ENCODE results near the gene RAPGEF3. TPM values are rescaled to one million over a fixed set of nuclear protein-coding genes. Genes with fewer than 3 reads are reported as not detected.

The RAPGEF3 gene
- total RNA-seq, 2 experiments from 2014 or later: 0.24 TPM; not detected in 1

- Mint-ChIP-seq H3K27me3 (ENCODE audit: low read depth) (no peaks in the 10 kb centered on the region), H3K36me3 (ENCODE audit: low read depth) (peaks cover 18% of the 10 kb centered on the region), H3K4me1 (ENCODE audit: low read depth) (peaks cover 55% of the 10 kb centered on the region), H3K27ac (peak overlapping the region; percentile 76), H3K4me3 (peak overlapping the region; percentile 92), H3K9me3 (ENCODE audit: insufficient read depth) (no peaks in the 10 kb centered on the region)
- DNase-seq (no peak), ATAC-seq (no peak)
- POLR2A ChIA-PET: interaction anchor here (0.6 to 3.1 kb wide), 4 partner anchors 17 to 489 kb away, joined by 3 to 10 read pairs (median 6); no protein-coding TSS in a partner anchor
- CTCF ChIA-PET: interaction anchor here (1.3 to 15.8 kb wide), 3 partner anchors 8 to 54 kb away, joined by 4 to 297 read pairs (median 8); no protein-coding TSS in a partner anchor
Observed at GRCh38 chr12:47705229-47705565, 53.5 kb downstream of the RAPGEF3 start.

- Mint-ChIP-seq H3K4me1 (ENCODE audit: low read depth) (peaks cover 51% of the 10 kb centered on the region), H3K4me3 (peak overlapping the region; percentile 92), H3K27ac (peak overlapping the region; percentile 76), H3K36me3 (ENCODE audit: low read depth) (peaks cover 22% of the 10 kb centered on the region), H3K27me3 (ENCODE audit: low read depth) (no peaks in the 10 kb centered on the region), H3K9me3 (ENCODE audit: insufficient read depth) (no peaks in the 10 kb centered on the region)
- ATAC-seq (no peak), DNase-seq (no peak)
- CTCF ChIA-PET: interaction anchor here (1.3 to 15.8 kb wide), 3 partner anchors 8 to 53 kb away, joined by 4 to 297 read pairs (median 8); no protein-coding TSS in a partner anchor
- POLR2A ChIA-PET: interaction anchor here (0.6 to 3.1 kb wide), 3 partner anchors 127 to 489 kb away, joined by 3 to 10 read pairs (median 7); no protein-coding TSS in a partner anchor
Observed at GRCh38 chr12:47704719-47705118, 54.0 kb downstream of the RAPGEF3 start.

GRCh38 chr12:47700263-47700662 is 58.4 kb downstream of the RAPGEF3 start:
- ChIA-PET POLR2A (no interaction called here), CTCF (no interaction called here)
- Mint-ChIP-seq H3K4me3 (no peak overlapping the region), H3K9me3 (ENCODE audit: insufficient read depth) (no peaks in the 10 kb centered on the region), H3K27me3 (ENCODE audit: low read depth) (no peaks in the 10 kb centered on the region), H3K27ac (no peak overlapping the region), H3K36me3 (ENCODE audit: low read depth) (peaks cover 47% of the 10 kb centered on the region), H3K4me1 (ENCODE audit: low read depth) (peaks cover 21% of the 10 kb centered on the region)
- ATAC-seq (no peak), DNase-seq (no peak)

GRCh38 chr12:47698631-47699030 is 60.0 kb downstream of the RAPGEF3 start:
- peaks cover 10% of the 10 kb centered on the region for H3K4me1 Mint-ChIP-seq (ENCODE audit: low read depth)
- DNase-seq (no peak), ATAC-seq (no peak)
- H3K27ac Mint-ChIP-seq: no peak overlapping the region
- ChIA-PET CTCF (interaction anchor here (0.8 to 2.1 kb wide), 6 partner anchors 14 to 69 kb away, joined by 3 to 6 read pairs (median 4); no protein-coding TSS in a partner anchor), POLR2A (no interaction called here)
- no peak overlapping the region for H3K4me3 Mint-ChIP-seq
- H3K27me3 Mint-ChIP-seq (ENCODE audit: low read depth): no peaks in the 10 kb centered on the region
- H3K36me3 Mint-ChIP-seq (ENCODE audit: low read depth): peaks cover 48% of the 10 kb centered on the region
- H3K9me3 Mint-ChIP-seq (ENCODE audit: insufficient read depth): no peaks in the 10 kb centered on the region

GRCh38 chr12:47698055-47698454 is 60.6 kb downstream of the RAPGEF3 start:
- Mint-ChIP-seq H3K27me3 (ENCODE audit: low read depth) (no peaks in the 10 kb centered on the region), H3K9me3 (ENCODE audit: insufficient read depth) (no peaks in the 10 kb centered on the region), H3K4me1 (ENCODE audit: low read depth) (peaks cover 4% of the 10 kb centered on the region), H3K4me3 (no peak overlapping the region), H3K36me3 (ENCODE audit: low read depth) (peaks cover 50% of the 10 kb centered on the region), H3K27ac (no peak overlapping the region)
- ATAC-seq (no peak), DNase-seq (no peak)
- ChIA-PET CTCF (interaction anchor here (0.8 to 2.9 kb wide), 8 partner anchors 8 to 666 kb away, joined by 3 to 8 read pairs (median 6); partner anchors contain the start of gene RPAP3), POLR2A (no interaction called here)

- H3K4me1 Mint-ChIP-seq (ENCODE audit: low read depth): no peaks in the 10 kb centered on the region
- H3K36me3 Mint-ChIP-seq (ENCODE audit: low read depth): peaks cover 40% of the 10 kb centered on the region
- no peaks in the 10 kb centered on the region for H3K27me3 Mint-ChIP-seq (ENCODE audit: low read depth)
- POLR2A ChIA-PET: no interaction called here
- H3K9me3 Mint-ChIP-seq (ENCODE audit: insufficient read depth): no peaks in the 10 kb centered on the region
- no peak for DNase-seq
- H3K4me3 Mint-ChIP-seq: no peak overlapping the region
- H3K27ac Mint-ChIP-seq: no peak overlapping the region
- CTCF ChIA-PET: interaction anchor here (1.0 kb wide), 1 partner anchor 22 kb away, joined by 3 read pairs; no protein-coding TSS in a partner anchor
- no peak for ATAC-seq
Observed at GRCh38 chr12:47689215-47689614, 69.5 kb downstream of the RAPGEF3 start.

GRCh38 chr12:47687636-47688035 is 71.0 kb downstream of the RAPGEF3 start:
- DNase-seq: no peak
- Mint-ChIP-seq H3K4me3 (no peak overlapping the region), H3K9me3 (ENCODE audit: insufficient read depth) (no peaks in the 10 kb centered on the region), H3K27ac (no peak overlapping the region), H3K27me3 (ENCODE audit: low read depth) (no peaks in the 10 kb centered on the region), H3K4me1 (ENCODE audit: low read depth) (no peaks in the 10 kb centered on the region), H3K36me3 (ENCODE audit: low read depth) (peaks cover 30% of the 10 kb centered on the region)
- ATAC-seq: no peak
- ChIA-PET POLR2A (no interaction called here), CTCF (interaction anchor here (0.7 to 4.0 kb wide), 4 partner anchors 8 to 39 kb away, joined by 3 to 28 read pairs (median 6); no protein-coding TSS in a partner anchor)

GRCh38 chr12:47686645-47687240 is 71.9 kb downstream of the RAPGEF3 start:
- Mint-ChIP-seq H3K27ac (no peak overlapping the region), H3K27me3 (ENCODE audit: low read depth) (no peaks in the 10 kb centered on the region), H3K36me3 (ENCODE audit: low read depth) (peaks cover 22% of the 10 kb centered on the region), H3K4me1 (ENCODE audit: low read depth) (no peaks in the 10 kb centered on the region), H3K9me3 (ENCODE audit: insufficient read depth) (no peaks in the 10 kb centered on the region), H3K4me3 (no peak overlapping the region)
- ChIA-PET POLR2A (no interaction called here), CTCF (interaction anchor here (0.7 to 4.0 kb wide), 8 partner anchors 9 to 667 kb away, joined by 3 to 28 read pairs (median 4); no protein-coding TSS in a partner anchor)
- peak; percentile 48 for DNase-seq
- ATAC-seq: peak; percentile 58

Other genes starting within 250 kb of the RAPGEF3 start
- 10 to 100 TPM; 41.6 to 41.7 TPM for gene RPAP3, start 52.9 kb downstream of the RAPGEF3 start, total RNA-seq
- gene ENDOU, start 33.4 kb downstream of the RAPGEF3 start, total RNA-seq: not detected
- gene SLC48A1, start 14.4 kb upstream of the RAPGEF3 start, total RNA-seq: 1 to 10 TPM; 7.0 to 8.1 TPM
- gene HDAC7, start 61.0 kb upstream of the RAPGEF3 start, total RNA-seq: 100 to 1,000 TPM; 180 to 207 TPM
- 10 to 100 TPM; 13.2 to 14.5 TPM for gene VDR, start 146.1 kb upstream of the RAPGEF3 start, total RNA-seq
- 100 to 1,000 TPM; 139 to 140 TPM for gene TMEM106C, start 204.7 kb upstream of the RAPGEF3 start, total RNA-seq
- gene COL2A1, start 245.6 kb upstream of the RAPGEF3 start, total RNA-seq: not detected